IPS DF 4.7 (cell line): Measurements from ENCODE around the gene GSN.

Source experiments
- DNase-seq: peaks from one replicate; pipeline ENCODE4 v3.0.0-alpha.2; 2013; ENCODE audit warnings: low spot score; ENCODE audit errors: extremely low read depth

Gene GSN

DNA sequence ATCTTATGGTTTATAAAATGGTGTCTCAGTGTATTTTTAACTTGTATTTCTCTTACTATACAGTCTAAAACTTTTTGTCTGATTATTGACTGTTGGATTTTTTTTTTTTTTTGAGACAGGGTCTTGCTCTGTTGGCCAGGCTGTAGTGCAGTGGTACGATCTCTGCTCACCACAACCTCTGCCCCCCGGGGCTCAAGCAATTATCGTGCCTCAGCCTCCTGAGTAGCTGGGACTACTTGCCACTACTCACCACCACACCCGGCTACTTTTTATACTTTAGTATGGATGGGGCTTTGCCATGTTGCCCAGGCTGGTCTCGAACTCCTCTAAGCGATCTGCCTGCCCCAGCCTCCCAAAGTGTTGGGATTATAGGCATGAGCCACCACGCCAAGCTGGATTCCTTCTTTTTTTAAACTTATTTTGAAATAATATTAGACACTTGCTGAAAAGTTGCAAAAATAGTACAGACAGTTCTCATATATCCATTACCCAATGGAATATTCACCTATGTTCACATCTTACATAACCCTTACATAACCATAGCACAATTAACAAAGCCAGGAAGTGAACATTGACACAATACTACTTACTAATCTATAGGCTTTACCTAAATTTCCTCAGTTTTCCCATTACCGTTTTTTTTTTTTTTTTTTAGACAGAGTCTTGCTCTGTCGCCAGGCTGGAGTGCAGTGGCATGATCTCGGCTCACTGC is 54.9 kb downstream of the GSN start:
- DNase-seq, result no peak

- DNase-seq, result no peak
Observed at GRCh38 chr9:121323449-121324151, 55.6 kb downstream of the GSN start.

DNA sequence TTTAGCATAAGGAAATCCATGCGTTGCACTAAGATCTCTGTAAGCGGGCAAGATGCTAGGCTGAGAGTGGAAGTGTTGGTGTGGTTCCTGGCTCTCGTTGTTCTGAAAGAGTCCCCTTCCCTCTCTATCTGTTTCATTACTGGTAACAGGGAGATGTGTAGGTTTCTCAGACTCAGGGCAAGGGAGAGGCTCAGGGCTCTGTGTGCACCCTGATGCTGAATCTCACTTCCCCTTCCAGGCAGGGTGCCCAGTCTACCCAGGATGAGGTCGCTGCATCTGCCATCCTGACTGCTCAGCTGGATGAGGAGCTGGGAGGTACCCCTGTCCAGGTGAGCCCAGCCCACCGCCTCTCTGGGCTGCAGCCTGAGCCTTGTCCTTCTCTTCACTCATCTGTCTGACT is 56.4 kb downstream of the GSN start:
- DNase-seq, result no peak

- no peak for DNase-seq
Observed at GRCh38 chr9:121324755-121325154, 56.8 kb downstream of the GSN start.

DNA sequence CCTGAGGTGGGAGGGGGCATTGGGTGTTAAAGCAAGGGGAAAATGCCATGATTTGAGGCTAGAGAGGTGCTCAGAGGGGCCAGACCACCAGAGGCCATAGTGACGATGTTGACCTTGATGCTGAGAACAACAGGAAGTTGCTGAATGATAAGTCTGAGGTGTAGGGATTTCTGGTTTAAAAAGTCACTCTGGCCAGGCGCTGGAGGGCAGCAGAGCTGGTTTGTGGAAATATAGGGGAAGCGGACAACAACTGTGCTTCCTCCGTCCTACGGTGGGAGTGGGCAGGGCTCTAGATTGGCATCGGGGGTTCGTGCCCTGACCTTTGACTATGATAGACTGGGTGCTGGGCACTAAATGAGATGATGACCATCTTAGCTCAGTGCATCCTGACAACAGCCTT is 57.4 kb downstream of the GSN start:
- DNase-seq, result no peak

- no peak for DNase-seq
Observed at GRCh38 chr9:121326130-121326838, 58.3 kb downstream of the GSN start.

GRCh38 chr9:121326901-121327613 is 59.1 kb downstream of the GSN start:
- DNase-seq, result no peak

DNA sequence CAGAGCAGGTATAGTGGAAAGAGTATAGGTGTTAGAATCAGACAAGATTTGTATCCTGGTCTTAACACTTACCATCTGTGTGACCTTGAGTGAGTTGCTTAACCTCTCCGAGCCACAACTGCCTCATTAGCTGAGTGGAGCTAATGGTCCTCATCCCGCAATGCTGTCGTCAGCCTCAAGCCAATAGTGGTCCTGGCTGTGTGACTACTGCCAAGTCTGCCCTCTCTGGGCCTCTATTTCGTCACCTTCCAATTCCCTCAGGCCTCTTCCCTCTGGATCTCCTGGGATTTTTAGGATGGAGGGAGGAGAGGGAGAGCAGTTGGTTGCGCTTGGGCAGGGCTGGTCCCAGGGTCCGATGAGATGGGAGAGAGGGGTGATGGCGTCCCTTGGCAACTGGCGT is 60.5 kb downstream of the GSN start:
- DNase-seq, result no peak

DNA sequence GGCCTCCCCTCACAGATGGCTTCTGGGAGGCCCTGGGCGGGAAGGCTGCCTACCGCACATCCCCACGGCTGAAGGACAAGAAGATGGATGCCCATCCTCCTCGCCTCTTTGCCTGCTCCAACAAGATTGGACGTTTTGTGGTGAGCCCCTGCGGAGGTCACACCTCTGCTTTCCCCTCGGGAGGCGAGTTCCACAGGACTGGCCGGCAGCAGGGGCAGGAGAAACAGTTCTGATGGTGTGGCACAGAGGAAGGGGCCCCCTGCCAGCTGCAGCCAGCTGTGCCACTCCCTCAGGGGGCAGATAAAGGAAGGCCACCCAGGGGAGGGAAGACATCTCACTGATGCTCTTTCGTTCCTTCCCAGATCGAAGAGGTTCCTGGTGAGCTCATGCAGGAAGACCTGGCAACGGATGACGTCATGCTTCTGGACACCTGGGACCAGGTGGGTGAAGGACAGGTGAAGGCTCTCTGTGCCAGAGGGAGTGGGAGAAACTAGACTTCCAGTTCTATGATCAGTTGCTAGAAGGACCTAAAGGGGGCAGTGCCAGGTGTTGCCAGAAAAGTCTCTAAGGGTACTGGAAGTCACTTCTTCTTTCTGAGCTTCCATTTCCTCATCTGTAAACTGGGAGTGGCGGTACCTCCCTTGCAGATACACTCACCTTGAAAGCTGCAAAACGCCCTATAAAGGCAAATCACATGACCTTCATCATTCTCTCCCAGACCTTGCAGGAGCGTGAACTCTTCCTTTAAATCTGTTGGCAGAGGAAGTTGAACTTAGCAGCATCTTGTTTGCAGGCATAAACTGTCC is 61.1 kb downstream of the GSN start:
- no peak for DNase-seq

DNA sequence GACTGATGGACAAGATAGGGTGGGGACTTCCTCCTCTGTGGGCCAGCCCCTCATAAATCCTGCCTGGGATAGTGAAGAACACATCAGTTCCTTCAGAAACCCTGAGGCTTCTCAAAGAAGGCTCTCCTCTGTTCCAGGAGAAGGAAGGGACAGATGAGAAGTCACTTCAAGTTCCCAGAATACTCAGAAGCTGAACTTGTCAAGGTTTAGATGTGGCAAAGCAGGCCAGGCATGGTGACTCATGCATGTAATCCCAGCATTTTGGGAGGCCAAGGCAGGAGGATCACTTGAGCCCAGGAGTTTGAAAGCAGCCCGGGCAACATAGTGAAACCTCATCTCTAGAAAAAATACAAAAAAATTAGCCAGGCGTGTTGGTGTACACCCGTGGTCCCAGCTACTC is 63.6 kb downstream of the GSN start:
- no peak for DNase-seq

DNA sequence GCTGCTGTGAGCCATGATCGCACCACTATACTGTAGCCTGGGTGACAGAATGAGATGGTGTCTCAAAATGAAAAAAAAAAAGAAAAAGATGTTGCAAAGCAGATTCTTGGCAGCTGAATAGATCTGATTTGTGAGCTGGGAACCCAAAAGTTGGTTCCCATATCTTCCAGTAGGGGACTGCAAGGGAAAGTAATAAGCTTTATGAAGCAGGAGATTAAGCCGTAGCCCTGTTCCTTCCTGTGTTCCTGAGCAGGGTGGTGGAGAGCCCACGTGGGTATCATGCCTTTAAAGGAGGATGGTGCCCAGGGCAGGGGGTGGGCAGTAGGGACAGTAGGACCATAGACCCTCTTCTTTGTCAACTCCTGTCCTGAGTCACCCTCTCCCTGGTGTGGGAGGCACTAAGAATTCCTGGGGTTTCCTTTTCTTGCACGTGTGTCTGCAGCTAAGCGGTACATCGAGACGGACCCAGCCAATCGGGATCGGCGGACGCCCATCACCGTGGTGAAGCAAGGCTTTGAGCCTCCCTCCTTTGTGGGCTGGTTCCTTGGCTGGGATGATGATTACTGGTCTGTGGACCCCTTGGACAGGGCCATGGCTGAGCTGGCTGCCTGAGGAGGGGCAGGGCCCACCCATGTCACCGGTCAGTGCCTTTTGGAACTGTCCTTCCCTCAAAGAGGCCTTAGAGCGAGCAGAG is 64.2 kb downstream of the GSN start:
- DNase-seq, result no peak

GRCh38 chr9:121333950-121334773 is 66.2 kb downstream of the GSN start:
- no peak for DNase-seq

GRCh38 chr9:121336665-121337064 is 68.7 kb downstream of the GSN start:
- DNase-seq, result no peak

DNA sequence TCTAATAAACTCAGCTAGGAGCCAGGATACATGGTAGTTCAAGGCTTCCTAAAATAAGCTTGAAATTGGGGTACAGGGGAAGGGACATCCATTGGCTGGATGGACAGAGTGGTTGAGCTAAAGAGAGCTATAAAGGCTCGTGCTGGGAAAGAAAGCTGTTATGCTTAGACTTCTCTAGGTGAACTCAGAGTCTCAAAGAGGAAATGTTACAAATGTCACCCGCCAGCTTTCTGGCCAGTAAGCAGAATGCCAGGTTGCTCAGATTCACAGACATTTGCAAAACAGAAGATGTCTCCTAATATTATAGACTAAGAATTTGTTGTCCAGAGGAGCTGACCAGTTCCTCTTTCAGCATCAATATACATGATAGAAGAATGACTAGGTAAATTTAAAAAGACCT is 71.5 kb downstream of the GSN start:
- DNase-seq, result no peak

- DNase-seq, result no peak
Observed at GRCh38 chr9:121340676-121341392, 72.9 kb downstream of the GSN start.

DNA sequence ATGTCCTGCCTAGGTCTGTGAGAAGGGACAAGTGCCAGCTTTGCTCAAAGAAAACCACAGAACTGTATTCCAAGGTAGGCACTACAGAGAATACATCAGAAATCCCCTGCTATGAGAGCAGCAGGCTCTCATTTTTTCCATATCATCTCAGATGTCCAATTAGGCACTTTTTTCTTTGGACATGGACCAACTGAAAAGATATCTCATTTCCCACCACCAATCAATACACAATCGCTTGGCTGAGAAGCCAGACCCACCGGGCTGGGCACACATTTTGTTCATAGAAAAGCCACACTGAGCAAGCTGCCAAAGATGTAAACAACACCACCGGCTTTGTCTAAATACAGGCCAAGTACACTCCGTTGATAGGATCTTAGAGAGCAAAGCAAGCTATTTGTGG is 76.2 kb downstream of the GSN start:
- no peak for DNase-seq

DNA sequence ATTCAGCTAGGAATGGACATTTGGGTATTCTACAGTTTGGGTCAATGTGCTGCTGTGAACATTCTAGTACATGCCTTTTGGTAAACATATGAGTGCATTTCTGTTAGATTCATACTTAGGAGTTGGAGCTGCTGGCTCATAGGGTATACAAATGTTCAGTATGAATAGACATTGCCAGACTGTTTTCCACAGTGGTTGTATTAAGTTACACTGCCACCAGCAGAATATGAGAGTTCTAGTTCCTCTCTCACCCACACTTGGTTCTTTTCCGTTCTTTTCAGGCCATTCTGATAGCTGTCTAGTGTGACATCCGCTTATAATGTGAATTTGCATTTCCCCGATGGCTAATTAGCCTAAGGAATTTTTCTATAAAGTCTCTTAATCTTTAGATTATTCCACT is 77.1 kb downstream of the GSN start:
- DNase-seq, result no peak

DNA sequence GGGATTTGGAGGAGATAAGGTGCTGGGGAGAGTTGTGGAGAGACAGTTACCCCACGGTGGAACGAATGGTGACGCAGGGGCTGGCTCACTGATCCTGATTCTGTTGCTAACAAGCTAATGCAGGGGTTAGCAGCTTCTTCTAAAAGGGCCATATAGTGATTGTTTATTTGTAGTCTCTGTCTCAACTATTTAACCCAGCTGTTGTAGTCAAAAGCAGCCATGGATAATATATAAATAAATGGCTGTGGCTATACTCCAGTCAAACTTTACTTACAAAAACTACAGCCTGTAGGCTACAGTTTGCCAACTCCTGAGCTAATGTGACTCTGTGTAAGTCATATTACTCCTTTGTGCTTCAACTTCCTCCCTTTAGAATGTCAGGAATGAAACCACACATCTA is 80.3 kb downstream of the GSN start:
- DNase-seq, result no peak

DNA sequence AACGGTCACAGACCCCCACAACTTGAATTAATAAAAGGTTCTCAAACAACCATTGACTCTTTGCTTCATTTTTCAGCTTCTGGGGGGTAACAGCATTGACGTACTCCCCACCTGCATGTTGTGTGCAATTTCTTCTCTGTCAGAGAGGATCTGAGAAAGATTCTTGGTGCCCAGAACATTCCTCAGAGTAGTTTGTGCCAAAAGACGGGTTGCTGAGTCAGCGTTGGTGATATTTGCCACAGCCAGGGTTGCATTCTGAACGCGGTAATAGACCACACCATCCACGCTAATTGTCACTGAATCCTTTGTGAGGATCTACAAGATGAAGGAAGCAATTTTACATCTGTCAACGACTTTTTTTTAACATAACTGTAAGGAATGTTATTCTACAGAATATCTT is 81.0 kb downstream of the GSN start:
- no peak for DNase-seq
